HepG2 (cell line): Measurements from ENCODE around the gene UBB. TPM values are rescaled to one million over a fixed set of nuclear protein-coding genes. Genes with fewer than 3 reads are reported as not detected.
A peak's percentile ranks its signal among the peaks of the same experiment; 100 is the strongest.

Experiments
- AGO2 ChIP-seq: fragments of 200-400 bp; formaldehyde crosslinking; optimal IDR thresholded peaks from 2 replicates; pipeline ENCODE3; 2017; ENCODE audit warnings: mild to moderate bottlenecking, low read depth, low read length, moderate library complexity
- KLF6 ChIP-seq: IDR thresholded peaks from 2 replicates; pipeline ENCODE4 v1.8.0; 2016; ENCODE audit warnings: missing biosample characterization, missing genetic modification reagents
- SNAI1 ChIP-seq: sonication (generic); formaldehyde crosslinking; IDR thresholded peaks from 2 replicates; pipeline ENCODE4 v1.5.0; 2020; ENCODE audit warnings: mild to moderate bottlenecking, missing genetic modification reagents, borderline replicate concordance
- SP5 ChIP-seq: IDR thresholded peaks from 2 replicates; pipeline ENCODE4 v1.6.1; 2016; ENCODE audit warnings: low read depth, borderline replicate concordance
- THAP7 ChIP-seq: sonication (generic); formaldehyde crosslinking; IDR thresholded peaks from 2 replicates; pipeline ENCODE4 v1.8.1; 2023; ENCODE audit warnings: mild to moderate bottlenecking, missing genetic modification reagents
- U2AF1 ChIP-seq: fragments of 200-400 bp; formaldehyde crosslinking; optimal IDR thresholded peaks from 2 replicates; pipeline ENCODE3; 2017; ENCODE audit warnings: mild to moderate bottlenecking, low read depth, low read length
- ZFP36 ChIP-seq: fragments of 150-350 bp; IDR thresholded peaks from 2 replicates; pipeline ENCODE4 v1.6.1; 2018; ENCODE audit warnings: borderline replicate concordance, low read length, low read depth; ENCODE audit not compliant: partially characterized antibody
- ZNF333 ChIP-seq: sonication (generic); formaldehyde crosslinking; IDR thresholded peaks from 2 replicates; pipeline ENCODE4 v1.4.0; 2020; ENCODE audit warnings: mild to moderate bottlenecking, missing genetic modification reagents, borderline replicate concordance
- ZNF703 ChIP-seq: sonication (generic); formaldehyde crosslinking; IDR thresholded peaks from 2 replicates; pipeline ENCODE4 v1.5.1; 2020; ENCODE audit warnings: missing genetic modification reagents, mild to moderate bottlenecking, moderate library complexity, borderline replicate concordance
- ZNF740 ChIP-seq: sonication (generic); formaldehyde crosslinking; IDR thresholded peaks from 2 replicates; pipeline ENCODE4 v1.4.0; 2020; ENCODE audit warnings: missing genetic modification reagents
- ZNF749 ChIP-seq: sonication (generic); formaldehyde crosslinking; IDR thresholded peaks from 2 replicates; pipeline ENCODE4 v1.8.0; 2022; ENCODE audit warnings: mild to moderate bottlenecking, missing genetic modification reagents, moderate library complexity, borderline replicate concordance
- polyA plus RNA-seq, 8 experiments: library from polyadenylated mRNA; depleted of rRNA in 3 of 8; stranded (reverse) in 7 of 8; unstranded in 1 of 8; fragments of >200 nt; fragmentation: Illumina TruSeq in 4 of 8; extraction: Trizol in 4 of 8; gene quantifications; 2 replicates each; pipeline versions ENCODE4 v1.2.1 to v1.2.3, GENCODE V29; 2011 to 2016; ENCODE audit warnings: low read depth in 4 of 8, missing spikeins in 1 of 8, mixed read lengths in 1 of 8; ENCODE audit not compliant: insufficient read depth in 1 of 8
- total RNA-seq, 5 experiments: library from RNA; depleted of rRNA; stranded (reverse); fragments of >200 nt; fragmentation: Illumina TruSeq; extraction: Trizol; gene quantifications; 2 replicates each; pipeline ENCODE4 v1.2.3, GENCODE V29; 2016; ENCODE audit warnings: low read depth in 1 of 5
- TF ChIP-seq, protein P1 (sequence below): sonication (generic); formaldehyde crosslinking; IDR thresholded peaks from 2 replicates; pipeline ENCODE4 v1.5.1; 2020; ENCODE audit warnings: mild to moderate bottlenecking, missing genetic modification reagents, moderate library complexity
- TF ChIP-seq, protein P2 (sequence below): IDR thresholded peaks from 2 replicates; pipeline ENCODE4 v1.6.1; 2016; ENCODE audit warnings: mild to moderate bottlenecking
- TF ChIP-seq, protein P3 (sequence below), 2 experiments: sonication (generic) in 1 of 2; formaldehyde crosslinking in 1 of 2; IDR thresholded peaks; 2 replicates each; pipeline versions ENCODE4 v1.6.1 to v1.9.0; 2014 to 2022; ENCODE audit warnings: antibody characterized with exemption in 1 of 2, borderline replicate concordance in 1 of 2, inconsistent platforms in 1 of 2, low read depth in 1 of 2, missing genetic modification reagents in 1 of 2

UBB gene
- total and polyA plus RNA-seq, 2 of the 13 experiments (the other 11 are each of a cell fraction or from before 2014, with no cell fraction given), result 1,130 to 2,066 TPM

GRCh38 chr17:16380640-16381495, at the start of gene UBB (continued):
- TF ChIP-seq, protein P1, sequence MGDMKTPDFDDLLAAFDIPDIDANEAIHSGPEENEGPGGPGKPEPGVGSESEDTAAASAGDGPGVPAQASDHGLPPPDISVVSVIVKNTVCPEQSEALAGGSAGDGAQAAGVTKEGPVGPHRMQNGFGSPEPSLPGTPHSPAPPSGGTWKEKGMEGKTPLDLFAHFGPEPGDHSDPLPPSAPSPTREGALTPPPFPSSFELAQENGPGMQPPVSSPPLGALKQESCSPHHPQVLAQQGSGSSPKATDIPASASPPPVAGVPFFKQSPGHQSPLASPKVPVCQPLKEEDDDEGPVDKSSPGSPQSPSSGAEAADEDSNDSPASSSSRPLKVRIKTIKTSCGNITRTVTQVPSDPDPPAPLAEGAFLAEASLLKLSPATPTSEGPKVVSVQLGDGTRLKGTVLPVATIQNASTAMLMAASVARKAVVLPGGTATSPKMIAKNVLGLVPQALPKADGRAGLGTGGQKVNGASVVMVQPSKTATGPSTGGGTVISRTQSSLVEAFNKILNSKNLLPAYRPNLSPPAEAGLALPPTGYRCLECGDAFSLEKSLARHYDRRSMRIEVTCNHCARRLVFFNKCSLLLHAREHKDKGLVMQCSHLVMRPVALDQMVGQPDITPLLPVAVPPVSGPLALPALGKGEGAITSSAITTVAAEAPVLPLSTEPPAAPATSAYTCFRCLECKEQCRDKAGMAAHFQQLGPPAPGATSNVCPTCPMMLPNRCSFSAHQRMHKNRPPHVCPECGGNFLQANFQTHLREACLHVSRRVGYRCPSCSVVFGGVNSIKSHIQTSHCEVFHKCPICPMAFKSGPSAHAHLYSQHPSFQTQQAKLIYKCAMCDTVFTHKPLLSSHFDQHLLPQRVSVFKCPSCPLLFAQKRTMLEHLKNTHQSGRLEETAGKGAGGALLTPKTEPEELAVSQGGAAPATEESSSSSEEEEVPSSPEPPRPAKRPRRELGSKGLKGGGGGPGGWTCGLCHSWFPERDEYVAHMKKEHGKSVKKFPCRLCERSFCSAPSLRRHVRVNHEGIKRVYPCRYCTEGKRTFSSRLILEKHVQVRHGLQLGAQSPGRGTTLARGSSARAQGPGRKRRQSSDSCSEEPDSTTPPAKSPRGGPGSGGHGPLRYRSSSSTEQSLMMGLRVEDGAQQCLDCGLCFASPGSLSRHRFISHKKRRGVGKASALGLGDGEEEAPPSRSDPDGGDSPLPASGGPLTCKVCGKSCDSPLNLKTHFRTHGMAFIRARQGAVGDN, result peak; percentile 83
- 0 out of 2 replicates have a peak, but pooled peaks have one; percentile 13 for TF ChIP-seq ZNF333 (CRISPR knock-in tag)
- peak; percentile 24; the same call in 1 of the 2 replicates for TF ChIP-seq ZNF749 (CRISPR knock-in tag)
- no peak for TF ChIP-seq THAP7 (CRISPR knock-in tag)
- TF ChIP-seq KLF6 (CRISPR knock-in tag), result peak; percentile 88
- TF ChIP-seq, protein P2, sequence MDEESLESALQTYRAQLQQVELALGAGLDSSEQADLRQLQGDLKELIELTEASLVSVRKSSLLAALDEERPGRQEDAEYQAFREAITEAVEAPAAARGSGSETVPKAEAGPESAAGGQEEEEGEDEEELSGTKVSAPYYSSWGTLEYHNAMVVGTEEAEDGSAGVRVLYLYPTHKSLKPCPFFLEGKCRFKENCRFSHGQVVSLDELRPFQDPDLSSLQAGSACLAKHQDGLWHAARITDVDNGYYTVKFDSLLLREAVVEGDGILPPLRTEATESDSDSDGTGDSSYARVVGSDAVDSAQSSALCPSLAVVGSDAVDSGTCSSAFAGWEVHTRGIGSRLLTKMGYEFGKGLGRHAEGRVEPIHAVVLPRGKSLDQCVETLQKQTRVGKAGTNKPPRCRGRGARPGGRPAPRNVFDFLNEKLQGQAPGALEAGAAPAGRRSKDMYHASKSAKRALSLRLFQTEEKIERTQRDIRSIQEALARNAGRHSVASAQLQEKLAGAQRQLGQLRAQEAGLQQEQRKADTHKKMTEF (CRISPR knock-in tag), result peak; percentile 79; the same call in 1 of the 2 replicates
- TF ChIP-seq SNAI1 (CRISPR knock-in tag), result no peak
- TF ChIP-seq U2AF1, result peak; percentile 23
- TF ChIP-seq ZFP36, result no peak
- TF ChIP-seq AGO2, result peak; percentile 70
- no peak for TF ChIP-seq SP5 (CRISPR knock-in tag)
- TF ChIP-seq, protein P3, sequence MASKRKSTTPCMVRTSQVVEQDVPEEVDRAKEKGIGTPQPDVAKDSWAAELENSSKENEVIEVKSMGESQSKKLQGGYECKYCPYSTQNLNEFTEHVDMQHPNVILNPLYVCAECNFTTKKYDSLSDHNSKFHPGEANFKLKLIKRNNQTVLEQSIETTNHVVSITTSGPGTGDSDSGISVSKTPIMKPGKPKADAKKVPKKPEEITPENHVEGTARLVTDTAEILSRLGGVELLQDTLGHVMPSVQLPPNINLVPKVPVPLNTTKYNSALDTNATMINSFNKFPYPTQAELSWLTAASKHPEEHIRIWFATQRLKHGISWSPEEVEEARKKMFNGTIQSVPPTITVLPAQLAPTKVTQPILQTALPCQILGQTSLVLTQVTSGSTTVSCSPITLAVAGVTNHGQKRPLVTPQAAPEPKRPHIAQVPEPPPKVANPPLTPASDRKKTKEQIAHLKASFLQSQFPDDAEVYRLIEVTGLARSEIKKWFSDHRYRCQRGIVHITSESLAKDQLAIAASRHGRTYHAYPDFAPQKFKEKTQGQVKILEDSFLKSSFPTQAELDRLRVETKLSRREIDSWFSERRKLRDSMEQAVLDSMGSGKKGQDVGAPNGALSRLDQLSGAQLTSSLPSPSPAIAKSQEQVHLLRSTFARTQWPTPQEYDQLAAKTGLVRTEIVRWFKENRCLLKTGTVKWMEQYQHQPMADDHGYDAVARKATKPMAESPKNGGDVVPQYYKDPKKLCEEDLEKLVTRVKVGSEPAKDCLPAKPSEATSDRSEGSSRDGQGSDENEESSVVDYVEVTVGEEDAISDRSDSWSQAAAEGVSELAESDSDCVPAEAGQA (IDR thresholded peaks at IDR 0.05; ENCODE audit: low read depth), result peak; percentile 63; the same call in 1 of the 2 replicates
- TF ChIP-seq, protein P3 (CRISPR knock-in tag; IDR thresholded peaks at IDR 0.05; ENCODE audit: borderline replicate concordance), result no peak
- TF ChIP-seq ZNF740 (CRISPR knock-in tag), result no peak; the same call in 1 of the 2 replicates
- no peak; the same call in 1 of the 2 replicates for TF ChIP-seq ZNF703 (CRISPR knock-in tag)
